Epithelial cell of esophagus (primary cell): ENCODE measurements around the gene GPR176.

Experiments used
- DNase-seq: peaks from one replicate; pipeline ENCODE4 v3.0.0; 2010; ENCODE audit warnings: low read depth
- H3K4me3 ChIP-seq: 2 replicates; pipeline ENCODE4 v1.5.1; 2011; ENCODE audit warnings: mild to moderate bottlenecking, low read length, control low read depth
- TF ChIP-seq, protein P1 (sequence below): IDR thresholded peaks from 2 replicates; pipeline ENCODE4 v1.5.1; 2011; ENCODE audit warnings: low read depth, mild to moderate bottlenecking, low read length, control low read depth, inconsistent platforms; ENCODE audit not compliant: insufficient read depth; ENCODE audit errors: missing control alignments

Gene GPR176, protein sequence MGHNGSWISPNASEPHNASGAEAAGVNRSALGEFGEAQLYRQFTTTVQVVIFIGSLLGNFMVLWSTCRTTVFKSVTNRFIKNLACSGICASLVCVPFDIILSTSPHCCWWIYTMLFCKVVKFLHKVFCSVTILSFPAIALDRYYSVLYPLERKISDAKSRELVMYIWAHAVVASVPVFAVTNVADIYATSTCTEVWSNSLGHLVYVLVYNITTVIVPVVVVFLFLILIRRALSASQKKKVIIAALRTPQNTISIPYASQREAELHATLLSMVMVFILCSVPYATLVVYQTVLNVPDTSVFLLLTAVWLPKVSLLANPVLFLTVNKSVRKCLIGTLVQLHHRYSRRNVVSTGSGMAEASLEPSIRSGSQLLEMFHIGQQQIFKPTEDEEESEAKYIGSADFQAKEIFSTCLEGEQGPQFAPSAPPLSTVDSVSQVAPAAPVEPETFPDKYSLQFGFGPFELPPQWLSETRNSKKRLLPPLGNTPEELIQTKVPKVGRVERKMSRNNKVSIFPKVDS

DNA sequence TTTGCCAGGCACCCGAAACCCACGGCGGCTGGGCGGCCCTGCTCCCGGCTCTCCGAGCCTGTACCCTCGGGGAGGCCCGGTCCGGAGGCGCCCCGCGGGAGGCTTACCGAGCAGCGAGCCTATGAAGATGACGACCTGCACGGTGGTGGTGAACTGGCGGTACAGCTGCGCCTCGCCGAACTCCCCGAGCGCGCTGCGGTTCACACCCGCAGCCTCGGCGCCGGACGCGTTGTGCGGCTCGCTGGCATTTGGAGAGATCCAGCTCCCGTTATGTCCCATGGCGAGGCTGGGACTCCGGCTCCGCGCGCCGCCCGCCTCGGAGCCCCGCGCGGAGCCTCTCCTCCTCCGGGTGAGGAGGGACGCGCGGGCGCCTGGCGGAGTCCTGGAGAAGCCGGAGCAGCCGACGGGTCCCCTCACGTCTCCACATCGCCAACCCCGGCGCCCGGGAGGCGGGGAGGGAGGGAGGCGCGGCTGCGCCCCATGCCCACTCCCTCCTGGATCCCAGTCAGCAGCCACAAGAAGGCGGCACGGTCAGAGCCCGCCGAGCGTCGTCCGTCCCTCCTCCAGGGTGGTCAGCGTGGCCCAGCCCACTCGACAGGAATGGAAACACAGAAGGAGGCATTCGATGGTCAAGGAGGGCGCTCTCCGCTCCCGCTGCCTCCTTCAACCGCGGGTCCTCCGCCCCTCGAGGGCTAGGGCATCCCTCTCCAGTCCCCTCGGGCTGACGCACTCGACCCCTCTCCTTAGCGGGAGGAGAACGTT is at the start of gene GPR176:
GPR176 (minus strand) TSS at position 519 of the 762 bp plus-strand sequence; CDS start at position 279, 240 bp downstream.
- DNase-seq: peak; percentile 61
- TF ChIP-seq, protein P1, sequence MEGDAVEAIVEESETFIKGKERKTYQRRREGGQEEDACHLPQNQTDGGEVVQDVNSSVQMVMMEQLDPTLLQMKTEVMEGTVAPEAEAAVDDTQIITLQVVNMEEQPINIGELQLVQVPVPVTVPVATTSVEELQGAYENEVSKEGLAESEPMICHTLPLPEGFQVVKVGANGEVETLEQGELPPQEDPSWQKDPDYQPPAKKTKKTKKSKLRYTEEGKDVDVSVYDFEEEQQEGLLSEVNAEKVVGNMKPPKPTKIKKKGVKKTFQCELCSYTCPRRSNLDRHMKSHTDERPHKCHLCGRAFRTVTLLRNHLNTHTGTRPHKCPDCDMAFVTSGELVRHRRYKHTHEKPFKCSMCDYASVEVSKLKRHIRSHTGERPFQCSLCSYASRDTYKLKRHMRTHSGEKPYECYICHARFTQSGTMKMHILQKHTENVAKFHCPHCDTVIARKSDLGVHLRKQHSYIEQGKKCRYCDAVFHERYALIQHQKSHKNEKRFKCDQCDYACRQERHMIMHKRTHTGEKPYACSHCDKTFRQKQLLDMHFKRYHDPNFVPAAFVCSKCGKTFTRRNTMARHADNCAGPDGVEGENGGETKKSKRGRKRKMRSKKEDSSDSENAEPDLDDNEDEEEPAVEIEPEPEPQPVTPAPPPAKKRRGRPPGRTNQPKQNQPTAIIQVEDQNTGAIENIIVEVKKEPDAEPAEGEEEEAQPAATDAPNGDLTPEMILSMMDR: no peak
- peak within 1 kb of the TSS; percentile 59 for H3K4me3 ChIP-seq

DNA sequence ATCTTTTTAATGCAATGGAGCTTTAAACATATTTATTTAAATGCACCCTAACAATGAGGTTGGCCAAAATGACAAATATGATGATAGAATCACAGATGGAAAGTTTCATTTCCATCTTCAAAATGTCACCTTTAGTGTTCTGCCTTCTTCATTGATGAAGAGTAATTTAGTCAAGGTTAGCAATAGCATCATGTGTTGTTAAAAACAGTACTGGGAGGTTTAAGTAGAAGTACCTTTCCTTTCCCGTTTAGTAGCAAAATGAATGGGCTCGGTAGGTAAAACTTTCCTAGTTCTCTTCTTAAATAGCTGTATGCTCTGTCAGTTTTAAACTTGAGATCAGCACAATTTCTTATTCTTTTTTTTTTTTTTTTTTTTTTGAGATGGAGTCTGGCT is 48.9 kb upstream of the GPR176 start:
- H3K4me3 ChIP-seq: no peak overlapping the region
- TF ChIP-seq, protein P1: no peak
- DNase-seq: no peak

- H3K4me3 ChIP-seq: no peak overlapping the region
- TF ChIP-seq, protein P1: no peak
- no peak for DNase-seq
Measured at GRCh38 chr15:39968273-39969001, 48.4 kb upstream of the GPR176 start.

DNA sequence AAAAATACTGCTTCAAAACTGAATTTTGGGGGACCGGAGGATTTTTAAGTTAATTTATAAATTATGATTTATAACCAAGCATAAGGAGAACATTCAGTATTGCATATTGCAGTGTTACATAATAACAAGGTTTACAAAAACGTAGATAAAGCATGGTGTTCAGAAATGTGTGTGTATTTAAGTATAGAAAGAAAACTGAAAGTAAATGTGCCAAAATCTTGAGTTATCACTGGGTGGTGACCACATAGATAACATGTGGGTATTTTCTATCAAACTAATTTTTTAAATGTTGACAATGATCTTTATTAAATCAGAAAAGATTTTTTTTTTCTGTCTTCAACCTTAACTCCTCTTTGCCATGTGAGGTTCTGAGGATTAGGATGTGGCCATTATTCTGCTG is 46.5 kb upstream of the GPR176 start:
- no peak overlapping the region for H3K4me3 ChIP-seq
- TF ChIP-seq, protein P1: no peak
- no peak for DNase-seq

- no peak overlapping the region for H3K4me3 ChIP-seq
- no peak for DNase-seq
- TF ChIP-seq, protein P1: no peak
Measured at GRCh38 chr15:39963786-39964185, 43.7 kb upstream of the GPR176 start.

DNA sequence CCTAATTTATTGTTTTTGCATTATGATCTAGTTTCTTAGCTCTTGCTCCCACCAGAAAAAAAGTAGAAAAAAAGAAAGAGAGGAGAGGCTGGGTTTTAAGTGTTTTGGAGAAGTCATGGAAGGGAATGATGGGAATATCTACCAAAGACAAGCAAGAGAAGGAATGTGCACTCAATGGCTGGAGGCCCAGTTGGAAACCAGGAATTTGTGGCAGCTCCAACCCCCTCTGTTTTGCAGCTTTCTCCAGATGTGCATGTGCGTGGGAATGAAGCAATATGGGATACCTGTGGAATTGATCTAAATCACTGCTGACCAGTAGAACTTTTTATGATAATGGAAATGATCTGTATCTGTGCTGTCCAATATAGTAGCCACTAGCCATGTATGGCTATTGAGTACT is 41.0 kb upstream of the GPR176 start:
- no peak overlapping the region for H3K4me3 ChIP-seq
- DNase-seq: no peak
- TF ChIP-seq, protein P1: no peak
